Measurements from ENCODE around the gene RBFOX1.

RBFOX1 gene

GRCh38 chr16:7420843-7421242 lies 88.2 kb downstream of the RBFOX1 start:
- no peak overlapping the region for H3K4me3 ChIP-seq (replicated peaks; ENCODE audit: low read depth, low read length)
- TF ChIP-seq CTCF (IDR thresholded peaks at IDR 0.05; ENCODE audit: low read length, missing control alignments) = no peak
- DNase-seq (ENCODE audit: low read depth) = no peak

GRCh38 chr16:7421578-7421977 lies 88.9 kb downstream of the RBFOX1 start:
- TF ChIP-seq CTCF (IDR thresholded peaks at IDR 0.05; ENCODE audit: low read length, missing control alignments) = no peak
- no peak overlapping the region for H3K4me3 ChIP-seq (replicated peaks; ENCODE audit: low read depth, low read length)
- DNase-seq (ENCODE audit: low read depth) = no peak

GRCh38 chr16:7422036-7422888 lies 89.6 kb downstream of the RBFOX1 start:
- no peak overlapping the region for H3K4me3 ChIP-seq (replicated peaks; ENCODE audit: low read depth, low read length)
- DNase-seq (ENCODE audit: low read depth) = no peak
- no peak for TF ChIP-seq CTCF (IDR thresholded peaks at IDR 0.05; ENCODE audit: low read length, missing control alignments)

GRCh38 chr16:7423434-7424044 lies 90.9 kb downstream of the RBFOX1 start:
- no peak overlapping the region for H3K4me3 ChIP-seq (replicated peaks; ENCODE audit: low read depth, low read length)
- TF ChIP-seq CTCF (IDR thresholded peaks at IDR 0.05; ENCODE audit: low read length, missing control alignments) = no peak
- DNase-seq (ENCODE audit: low read depth) = no peak

- DNase-seq (ENCODE audit: low read depth) = no peak
- TF ChIP-seq CTCF (IDR thresholded peaks at IDR 0.05; ENCODE audit: low read length, missing control alignments) = no peak
- no peak overlapping the region for H3K4me3 ChIP-seq (replicated peaks; ENCODE audit: low read depth, low read length)
These were observed 93.5 kb downstream of the RBFOX1 start for GRCh38 chr16:7426161-7426560.

- DNase-seq (ENCODE audit: low read depth) = no peak
- H3K4me3 ChIP-seq (replicated peaks; ENCODE audit: low read depth, low read length) = no peak overlapping the region
- no peak for TF ChIP-seq CTCF (IDR thresholded peaks at IDR 0.05; ENCODE audit: low read length, missing control alignments)
These were observed 99.1 kb downstream of the RBFOX1 start for GRCh38 chr16:7431723-7432122.

Measured in fibroblast of pulmonary artery (primary cell).